RWPE2 (cell line): ENCODE measurements around the gene LDLRAD4.
"Not testable (repeated sequence)": the region's sequence is repeated elsewhere in the genome, so short reads cannot be mapped to it uniquely, and the experiment has no call there.

Source experiments
- ATAC-seq: fragments of 200-7000 bp; cut with Tn5 transposase; 3 replicates; pipeline ENCODE4 v1.9.1; 2021; ENCODE audit warnings: low read depth
- DNase-seq: peaks from one replicate; pipeline ENCODE4 v3.0.0-alpha.2; 2020; ENCODE audit warnings: low spot score
- H3K27ac ChIP-seq: fragments of 450-650 bp; 2 replicates; pipeline ENCODE4 v1.5.1; 2017; ENCODE audit warnings: mild to moderate bottlenecking; ENCODE audit not compliant: poor library complexity, severe bottlenecking
- H3K27me3 ChIP-seq: fragments of 250-450 bp; sonication (Bioruptor Pico); 2 replicates; pipeline ENCODE4 v1.5.1; 2021; ENCODE audit warnings: mild to moderate bottlenecking, moderate library complexity; ENCODE audit not compliant: insufficient read depth, poor library complexity, severe bottlenecking
- H3K36me3 ChIP-seq: fragments of 250-450 bp; sonication (Bioruptor Pico); 2 replicates; pipeline ENCODE4 v1.5.1; 2020; ENCODE audit warnings: low read depth, mild to moderate bottlenecking, moderate library complexity
- H3K4me1 ChIP-seq: fragments of 250-450 bp; sonication (Bioruptor Pico); 2 replicates; pipeline ENCODE4 v1.5.1; 2021; ENCODE audit warnings: mild to moderate bottlenecking, moderate library complexity; ENCODE audit not compliant: insufficient read depth, poor library complexity, severe bottlenecking
- H3K4me3 ChIP-seq: fragments of 250-450 bp; sonication (Bioruptor Pico); 2 replicates; pipeline ENCODE4 v1.5.1; 2021; ENCODE audit warnings: mild to moderate bottlenecking, moderate library complexity; ENCODE audit not compliant: severe bottlenecking
- H3K9me3 ChIP-seq: fragments of 250-450 bp; sonication (Bioruptor Pico); 2 replicates; pipeline ENCODE4 v1.5.1; 2021; ENCODE audit warnings: mild to moderate bottlenecking, moderate library complexity; ENCODE audit not compliant: severe bottlenecking
- CTCF ChIP-seq: fragments of 450-650 bp; IDR thresholded peaks from one replicate; pipeline ENCODE4 v1.5.1; 2017; ENCODE audit warnings: mild to moderate bottlenecking, moderate library complexity; ENCODE audit not compliant: poor library complexity, severe bottlenecking

Gene LDLRAD4

DNA sequence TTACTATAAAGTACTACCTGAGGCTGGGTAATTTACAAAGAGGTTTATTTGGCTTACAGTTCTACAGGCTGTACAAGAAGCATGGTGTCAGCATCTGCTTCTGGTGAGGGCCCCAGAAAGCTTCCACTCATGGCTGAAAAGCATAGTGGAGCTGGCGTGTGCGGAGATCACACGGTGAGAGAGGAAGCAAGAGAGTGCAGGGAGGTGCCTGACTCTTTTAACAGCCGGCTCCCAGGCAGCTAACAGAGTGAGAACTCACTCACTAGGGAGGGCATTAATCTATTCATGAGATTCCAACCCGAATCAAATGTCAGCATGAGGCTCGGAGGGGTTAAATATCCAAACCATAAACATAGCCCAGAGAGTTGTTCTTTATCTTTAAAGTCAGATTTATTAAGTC lies 117.3 kb downstream of the LDLRAD4 start:
- H3K9me3 ChIP-seq, result no peaks in the 10 kb centered on the region
- no peak overlapping the region for H3K27ac ChIP-seq
- no peaks in the 10 kb centered on the region for H3K4me1 ChIP-seq
- ATAC-seq (no peak), DNase-seq (no peak)
- H3K4me3 ChIP-seq, result no peak overlapping the region
- no peaks in the 10 kb centered on the region for H3K36me3 ChIP-seq
- TF ChIP-seq CTCF, result no peak
- peaks cover 8% of the 10 kb centered on the region for H3K27me3 ChIP-seq

GRCh38 chr18:13336841-13337240 lies 118.3 kb downstream of the LDLRAD4 start:
- ATAC-seq (no peak), DNase-seq (no peak)
- H3K4me1 ChIP-seq, result no peaks in the 10 kb centered on the region
- no peaks in the 10 kb centered on the region for H3K9me3 ChIP-seq
- no peak overlapping the region for H3K27ac ChIP-seq
- peaks cover 8% of the 10 kb centered on the region for H3K27me3 ChIP-seq
- H3K36me3 ChIP-seq, result no peaks in the 10 kb centered on the region
- no peak for TF ChIP-seq CTCF
- no peak overlapping the region for H3K4me3 ChIP-seq

GRCh38 chr18:13337369-13337768 lies 118.8 kb downstream of the LDLRAD4 start:
- H3K27me3 ChIP-seq, result peaks cover 8% of the 10 kb centered on the region
- no peaks in the 10 kb centered on the region for H3K4me1 ChIP-seq
- H3K36me3 ChIP-seq, result no peaks in the 10 kb centered on the region
- no peak overlapping the region for H3K27ac ChIP-seq
- no peak overlapping the region for H3K4me3 ChIP-seq
- DNase-seq, result no peak
- no peaks in the 10 kb centered on the region for H3K9me3 ChIP-seq
- ATAC-seq, result no peak
- no peak for TF ChIP-seq CTCF

DNA sequence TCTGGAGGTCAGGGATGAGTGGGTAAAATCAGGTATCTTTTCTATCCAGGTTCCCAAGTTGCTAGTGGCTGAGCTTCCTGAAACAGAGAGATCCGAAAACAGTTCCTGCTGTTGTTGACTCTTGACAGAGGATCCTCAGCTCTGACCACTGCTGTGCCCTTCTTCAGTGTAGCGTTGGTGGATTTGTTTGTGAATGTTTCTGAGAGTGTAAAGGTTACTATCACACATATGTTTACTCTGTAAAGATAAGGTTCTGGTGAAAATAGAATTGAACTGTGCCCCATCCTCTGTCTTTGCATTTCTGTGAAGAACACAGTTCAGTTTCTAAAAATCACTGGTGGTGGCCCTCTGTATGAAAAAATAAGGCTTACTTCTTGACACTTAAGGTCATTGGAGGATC lies 119.8 kb downstream of the LDLRAD4 start:
- Histone ChIP-seq H3K4me1 (no peaks in the 10 kb centered on the region), H3K36me3 (no peaks in the 10 kb centered on the region), H3K27ac (no peak overlapping the region), H3K4me3 (no peak overlapping the region), H3K27me3 (peaks cover 8% of the 10 kb centered on the region), H3K9me3 (no peaks in the 10 kb centered on the region)
- no peak for TF ChIP-seq CTCF
- no peak for DNase-seq
- ATAC-seq, result no peak

- no peak overlapping the region for H3K27ac ChIP-seq
- H3K9me3 ChIP-seq, result no peaks in the 10 kb centered on the region
- no peaks in the 10 kb centered on the region for H3K4me1 ChIP-seq
- no peak overlapping the region for H3K4me3 ChIP-seq
- H3K36me3 ChIP-seq, result no peaks in the 10 kb centered on the region
- H3K27me3 ChIP-seq, result peaks cover 8% of the 10 kb centered on the region
- no peak for ATAC-seq
- DNase-seq, result no peak
- no peak for TF ChIP-seq CTCF
These were observed 121.1 kb downstream of the LDLRAD4 start for GRCh38 chr18:13339653-13340052.

GRCh38 chr18:13346449-13346848 lies 127.9 kb downstream of the LDLRAD4 start:
- ATAC-seq, H3K4me3 ChIP-seq, H3K4me1 ChIP-seq, H3K27me3 ChIP-seq, DNase-seq, H3K9me3 ChIP-seq, H3K27ac ChIP-seq, H3K36me3 ChIP-seq: not testable (repeated sequence)
